PFSK-1 (cell line): ENCODE data around the gene CEP112.

ENCODE experiments used
- FOXP2 ChIP-seq: optimal IDR thresholded peaks from 2 replicates; pipeline ENCODE3; 2011; ENCODE audit warnings: borderline replicate concordance, control low read depth, inconsistent platforms; ENCODE audit not compliant: insufficient read depth; ENCODE audit errors: extremely low read length, extremely low read depth
- POLR2AphosphoS5 ChIP-seq: IDR thresholded peaks from 2 replicates; pipeline ENCODE4 v1.6.1; 2012; ENCODE audit warnings: low read depth, mild to moderate bottlenecking, control low read depth, low read length, moderate library complexity
- SIN3A ChIP-seq: IDR thresholded peaks from 2 replicates; pipeline ENCODE4 v1.6.1; 2012; ENCODE audit warnings: mild to moderate bottlenecking, low read length, moderate library complexity, borderline replicate concordance; ENCODE audit not compliant: insufficient read depth
- TAF1 ChIP-seq: IDR thresholded peaks from 2 replicates; pipeline ENCODE4 v1.6.1; 2012; ENCODE audit warnings: low read length, control low read depth, borderline replicate concordance; ENCODE audit not compliant: insufficient read depth
- TF ChIP-seq, protein P1 (sequence below), 2 experiments: IDR thresholded peaks; 2 replicates each; pipeline versions ENCODE4 v1.6.1 to v1.8.0; 2011 to 2012; ENCODE audit warnings: low read depth in 2 of 2, low read length in 2 of 2, control low read depth in 1 of 2, inconsistent platforms in 1 of 2, mild to moderate bottlenecking in 1 of 2, moderate library complexity in 1 of 2; ENCODE audit not compliant: insufficient read depth in 1 of 2

The CEP112 gene

DNA sequence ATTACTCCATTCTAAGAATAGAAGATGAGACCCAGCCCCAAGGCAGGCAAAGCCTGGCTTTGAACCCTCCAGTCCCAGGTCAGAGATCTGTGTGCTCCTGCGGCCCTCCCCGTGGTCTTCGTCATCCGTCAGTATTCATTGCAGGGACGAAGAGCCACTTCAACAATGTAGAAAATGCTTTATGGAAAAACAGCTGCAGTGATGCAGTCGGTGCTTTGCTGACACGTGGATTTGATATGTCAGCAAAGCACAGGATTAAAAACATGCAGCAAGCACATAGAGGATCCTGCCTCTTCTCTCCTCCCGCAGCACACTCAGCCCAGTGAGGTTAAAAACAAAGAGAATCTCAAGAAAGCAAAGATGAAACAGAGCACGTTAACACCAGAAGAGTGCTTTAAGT, 513.4 kb downstream of the CEP112 start:
- TF ChIP-seq TAF1 (no peak), POLR2AphosphoS5 (no peak), FOXP2 (no peak), SIN3A (no peak)
- TF ChIP-seq, protein P1, sequence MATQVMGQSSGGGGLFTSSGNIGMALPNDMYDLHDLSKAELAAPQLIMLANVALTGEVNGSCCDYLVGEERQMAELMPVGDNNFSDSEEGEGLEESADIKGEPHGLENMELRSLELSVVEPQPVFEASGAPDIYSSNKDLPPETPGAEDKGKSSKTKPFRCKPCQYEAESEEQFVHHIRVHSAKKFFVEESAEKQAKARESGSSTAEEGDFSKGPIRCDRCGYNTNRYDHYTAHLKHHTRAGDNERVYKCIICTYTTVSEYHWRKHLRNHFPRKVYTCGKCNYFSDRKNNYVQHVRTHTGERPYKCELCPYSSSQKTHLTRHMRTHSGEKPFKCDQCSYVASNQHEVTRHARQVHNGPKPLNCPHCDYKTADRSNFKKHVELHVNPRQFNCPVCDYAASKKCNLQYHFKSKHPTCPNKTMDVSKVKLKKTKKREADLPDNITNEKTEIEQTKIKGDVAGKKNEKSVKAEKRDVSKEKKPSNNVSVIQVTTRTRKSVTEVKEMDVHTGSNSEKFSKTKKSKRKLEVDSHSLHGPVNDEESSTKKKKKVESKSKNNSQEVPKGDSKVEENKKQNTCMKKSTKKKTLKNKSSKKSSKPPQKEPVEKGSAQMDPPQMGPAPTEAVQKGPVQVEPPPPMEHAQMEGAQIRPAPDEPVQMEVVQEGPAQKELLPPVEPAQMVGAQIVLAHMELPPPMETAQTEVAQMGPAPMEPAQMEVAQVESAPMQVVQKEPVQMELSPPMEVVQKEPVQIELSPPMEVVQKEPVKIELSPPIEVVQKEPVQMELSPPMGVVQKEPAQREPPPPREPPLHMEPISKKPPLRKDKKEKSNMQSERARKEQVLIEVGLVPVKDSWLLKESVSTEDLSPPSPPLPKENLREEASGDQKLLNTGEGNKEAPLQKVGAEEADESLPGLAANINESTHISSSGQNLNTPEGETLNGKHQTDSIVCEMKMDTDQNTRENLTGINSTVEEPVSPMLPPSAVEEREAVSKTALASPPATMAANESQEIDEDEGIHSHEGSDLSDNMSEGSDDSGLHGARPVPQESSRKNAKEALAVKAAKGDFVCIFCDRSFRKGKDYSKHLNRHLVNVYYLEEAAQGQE (IDR thresholded peaks at IDR 0.05; ENCODE audit: insufficient read depth in 1 of 2, low read depth in 2 of 2, low read length in 2 of 2) = no peak

DNA sequence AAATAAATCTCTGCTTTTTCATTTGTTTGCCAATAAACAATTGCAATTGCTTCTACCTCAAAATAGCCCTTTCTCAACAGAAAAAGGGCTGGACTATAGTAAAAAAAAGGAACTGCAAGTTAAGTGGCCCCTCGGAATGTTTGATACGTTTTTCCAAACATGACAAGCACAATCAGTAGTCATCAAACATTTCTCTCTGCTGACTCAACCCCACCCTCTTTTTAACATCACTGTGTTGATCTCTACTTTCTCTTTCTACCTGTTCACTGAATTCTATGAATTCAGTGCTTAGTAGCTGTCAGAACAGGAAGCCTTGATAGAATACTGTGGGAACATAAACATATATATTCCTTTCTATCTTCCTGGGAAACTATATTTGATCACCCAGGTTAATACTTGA, 514.0 kb downstream of the CEP112 start:
- TF ChIP-seq, protein P1 (IDR thresholded peaks at IDR 0.05; ENCODE audit: insufficient read depth in 1 of 2, low read depth in 2 of 2, low read length in 2 of 2) = no peak
- TF ChIP-seq TAF1 (no peak), SIN3A (no peak), POLR2AphosphoS5 (no peak)

DNA sequence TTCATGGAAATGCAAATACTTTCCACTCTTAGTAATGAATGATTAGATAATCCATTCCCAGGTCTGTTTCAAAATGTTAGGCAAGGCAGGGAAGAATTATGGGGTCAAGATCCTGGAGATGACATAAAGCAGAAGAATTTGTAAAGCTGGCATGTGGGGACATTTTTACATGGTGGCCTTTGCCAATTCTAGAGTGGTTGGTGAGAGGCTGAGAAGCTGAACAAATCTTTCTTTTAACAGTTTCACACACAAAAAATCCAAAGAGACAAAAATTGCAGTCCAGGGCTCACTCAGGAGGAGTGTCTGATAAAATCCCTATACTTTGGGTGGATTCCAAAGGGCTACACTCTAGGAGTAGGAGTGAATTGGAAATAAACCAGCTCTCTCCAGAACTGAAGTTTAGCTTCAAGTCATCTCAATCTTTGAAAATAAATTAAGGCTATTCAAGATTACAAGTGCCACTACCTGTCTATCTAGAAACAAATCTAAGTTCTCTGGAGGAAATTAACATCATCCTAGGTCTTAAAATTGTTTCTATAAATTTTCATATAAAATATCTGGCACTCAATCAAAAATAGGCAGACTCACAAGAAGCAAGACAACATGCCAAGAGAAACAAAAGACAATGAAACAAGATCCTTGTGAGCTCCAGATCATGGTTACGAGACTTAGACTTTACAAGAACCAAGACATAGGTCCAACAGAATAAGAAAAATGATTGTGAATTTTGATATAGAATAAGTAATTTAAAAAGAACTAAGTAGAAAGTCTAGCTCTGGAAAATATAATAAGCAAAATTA, 517.5 kb downstream of the CEP112 start:
- no peak for TF ChIP-seq TAF1
- TF ChIP-seq, protein P1 (IDR thresholded peaks at IDR 0.05; ENCODE audit: insufficient read depth in 1 of 2, low read depth in 2 of 2, low read length in 2 of 2) = no peak
- TF ChIP-seq SIN3A = no peak
- no peak for TF ChIP-seq POLR2AphosphoS5
- TF ChIP-seq FOXP2 = no peak

DNA sequence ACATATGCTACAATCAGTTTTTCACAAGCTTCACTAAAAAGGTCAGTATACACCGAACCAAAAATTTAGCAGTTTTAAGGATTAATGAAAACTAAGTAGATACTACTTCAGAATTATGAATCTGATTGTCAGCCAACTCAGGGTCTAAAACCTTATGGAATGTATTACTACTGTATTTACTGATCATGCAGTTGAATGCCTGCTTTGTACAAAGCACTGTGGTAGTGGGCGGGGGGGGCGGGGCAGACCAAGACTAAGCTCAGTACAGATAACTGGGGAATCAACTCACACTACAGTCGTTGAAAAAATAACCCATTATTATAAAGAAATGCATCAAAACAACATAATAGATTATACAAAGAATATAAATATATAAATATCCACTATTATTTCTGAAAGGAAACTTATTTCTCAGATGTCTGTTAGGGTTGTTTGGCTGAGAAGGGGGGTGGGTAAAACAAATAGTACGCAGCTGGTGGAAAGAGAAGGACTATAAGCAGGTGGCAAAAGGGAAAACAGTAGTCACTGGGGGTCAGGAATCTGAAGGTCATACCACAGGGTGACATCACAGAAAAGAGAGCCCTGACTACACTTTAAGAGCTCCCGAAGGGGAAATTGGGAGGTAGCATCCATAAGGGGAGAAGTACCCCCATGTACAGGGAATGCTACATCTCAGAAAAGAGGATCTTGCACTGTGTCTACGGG, 521.1 kb downstream of the CEP112 start:
- no peak for TF ChIP-seq SIN3A
- no peak for TF ChIP-seq POLR2AphosphoS5
- TF ChIP-seq, protein P1 (IDR thresholded peaks at IDR 0.05; ENCODE audit: insufficient read depth in 1 of 2, low read depth in 2 of 2, low read length in 2 of 2) = no peak
- TF ChIP-seq TAF1 = no peak
- TF ChIP-seq FOXP2 = no peak
